ENCODE data around the gene S100P. TPM values are rescaled to one million over a fixed set of nuclear protein-coding genes. Genes with fewer than 3 reads are reported as not detected.
A peak's percentile ranks its signal among the peaks of the same experiment; 100 is the strongest.

The S100P gene
- total and polyA plus RNA-seq, 10 donors, result 3.5 to 162 (median 32.4) TPM

- Histone ChIP-seq H3K27ac (peak overlapping the region; percentile 72 to 91 (median 83)), H3K9me3 (no peaks in the 10 kb centered on the region), H3K27me3 (replicated peaks in 1 of 7) (no peaks in the 10 kb centered on the region), H3K36me3 (peaks cover 0 to 37% (median 5%) of the 10 kb centered on the region in 6 donors), H3K4me1 (peaks cover 9 to 83% (median 47%) of the 10 kb centered on the region in 6 donors), H3K4me3 (peak overlapping the region in 3 of 8 donors; percentile 27 to 60 (median 30))
- intact Hi-C loops (cut with DNase I; ENCODE audit: low total_unique reads), result no loop called here
- peak in 2 of 3 donors; percentile 40 to 41 for TF ChIP-seq POLR2AphosphoS5 (IDR thresholded peaks at IDR 0.05)
- no peak for TF ChIP-seq CTCF (IDR thresholded peaks at IDR 0.05 in 8 of 11, conservative IDR thresholded peaks at IDR 0.05 in 3 of 11)
- TF ChIP-seq POLR2A (IDR thresholded peaks at IDR 0.05), result no peak
- DNase-seq, result peak; percentile 84
- 45 to 65% (median 58%) methylated on average over 11 to 18 of the region's 18 CpGs for WGBS, 5 donors
Observed at GRCh38 chr4:6695660-6696610, 2.3 kb downstream of the S100P start.

- no peaks in the 10 kb centered on the region for H3K9me3 ChIP-seq
- DNase-seq, result no peak
- no peak for TF ChIP-seq POLR2A (IDR thresholded peaks at IDR 0.05)
- TF ChIP-seq CTCF (IDR thresholded peaks at IDR 0.05 in 8 of 11, conservative IDR thresholded peaks at IDR 0.05 in 3 of 11), result no peak
- TF ChIP-seq POLR2AphosphoS5 (IDR thresholded peaks at IDR 0.05), result no peak
- peak overlapping the region in 1 of 8 donors; percentile 60 for H3K4me3 ChIP-seq
- WGBS, 5 donors, result 69 to 84% (median 76%) methylated on average over 7 to 8 of the region's 8 CpGs
- H3K4me1 ChIP-seq, result peaks cover 9 to 76% (median 42%) of the 10 kb centered on the region in 6 donors
- H3K27me3 ChIP-seq (replicated peaks in 1 of 7), result no peaks in the 10 kb centered on the region
- H3K27ac ChIP-seq, result peak overlapping the region; percentile 72 to 91 (median 83)
- peaks cover 0 to 43% (median 5%) of the 10 kb centered on the region in 6 donors for H3K36me3 ChIP-seq
- intact Hi-C loops (cut with DNase I; ENCODE audit: low total_unique reads), result no loop called here
Observed at GRCh38 chr4:6696611-6697010, 2.9 kb downstream of the S100P start.

GRCh38 chr4:6697131-6697530 lies 3.5 kb downstream of the S100P start:
- Histone ChIP-seq H3K36me3 (peaks cover 0 to 43% (median 5%) of the 10 kb centered on the region in 6 donors), H3K9me3 (no peaks in the 10 kb centered on the region), H3K4me3 (no peak overlapping the region), H3K4me1 (peaks cover 9 to 71% (median 41%) of the 10 kb centered on the region in 6 donors), H3K27me3 (replicated peaks in 1 of 7) (no peaks in the 10 kb centered on the region), H3K27ac (peak overlapping the region; percentile 72 to 91 (median 83))
- no peak for DNase-seq
- TF ChIP-seq POLR2AphosphoS5 (IDR thresholded peaks at IDR 0.05) (no peak), POLR2A (IDR thresholded peaks at IDR 0.05) (no peak), CTCF (IDR thresholded peaks at IDR 0.05 in 8 of 11, conservative IDR thresholded peaks at IDR 0.05 in 3 of 11) (no peak)
- intact Hi-C loops (cut with DNase I; ENCODE audit: low total_unique reads), result no loop called here
- 91 to 98% (median 96%) methylated on average over 6 of the region's 6 CpGs for WGBS, 5 donors

- no peak for DNase-seq
- WGBS, 5 donors, result 61 to 81% (median 77%) methylated on average over 5 of the region's 5 CpGs
- Histone ChIP-seq H3K27ac (peak overlapping the region in 3 of 8 donors; percentile 6 to 15 (median 11)), H3K4me3 (no peak overlapping the region), H3K27me3 (replicated peaks in 1 of 7) (no peaks in the 10 kb centered on the region), H3K36me3 (peaks cover 0 to 56% (median 5%) of the 10 kb centered on the region in 6 donors), H3K9me3 (no peaks in the 10 kb centered on the region), H3K4me1 (peaks cover 1 to 63% (median 30%) of the 10 kb centered on the region in 6 donors)
- intact Hi-C loops (cut with DNase I; ENCODE audit: low total_unique reads), result no loop called here
- TF ChIP-seq CTCF (IDR thresholded peaks at IDR 0.05 in 8 of 11, conservative IDR thresholded peaks at IDR 0.05 in 3 of 11) (no peak), POLR2AphosphoS5 (IDR thresholded peaks at IDR 0.05) (no peak), POLR2A (IDR thresholded peaks at IDR 0.05) (no peak)
Observed at GRCh38 chr4:6699388-6699787, 5.7 kb downstream of the S100P start.

Data from spleen (tissue), 11 donors.